Measurements from ENCODE around the gene HSD17B11.
"Not testable (repeated sequence)": the region's sequence is repeated elsewhere in the genome, so short reads cannot be mapped to it uniquely, and the experiment has no call there.

HSD17B11 gene

GRCh38 chr4:87356832-87357526 lies 34.0 kb downstream of the HSD17B11 start:
- no peak for DNase-seq (ENCODE audit: low spot score)

- peak; percentile 12 for DNase-seq (ENCODE audit: low spot score)
Measured at GRCh38 chr4:87354168-87355102, 36.6 kb downstream of the HSD17B11 start.

- peak; percentile 67 for DNase-seq (ENCODE audit: low spot score)
Measured at GRCh38 chr4:87353592-87353991, 37.4 kb downstream of the HSD17B11 start.

GRCh38 chr4:87345139-87345538 lies 45.8 kb downstream of the HSD17B11 start:
- DNase-seq (ENCODE audit: low spot score), result no peak

GRCh38 chr4:87342872-87343271 lies 48.1 kb downstream of the HSD17B11 start:
- no peak for DNase-seq (ENCODE audit: low spot score)

- DNase-seq (ENCODE audit: low spot score), result peak; percentile 36
Measured at GRCh38 chr4:87341954-87342635, 48.9 kb downstream of the HSD17B11 start.

- DNase-seq (ENCODE audit: low spot score), result no peak
Measured at GRCh38 chr4:87339440-87339839, 51.5 kb downstream of the HSD17B11 start.

GRCh38 chr4:87337361-87337760 lies 53.6 kb downstream of the HSD17B11 start:
- DNase-seq (ENCODE audit: low spot score), result no peak

GRCh38 chr4:87333267-87333666 lies 57.7 kb downstream of the HSD17B11 start:
- no peak for DNase-seq (ENCODE audit: low spot score)

- DNase-seq (ENCODE audit: low spot score), result no peak
Measured at GRCh38 chr4:87330761-87331160, 60.2 kb downstream of the HSD17B11 start.

- DNase-seq (ENCODE audit: low spot score), result no peak
Measured at GRCh38 chr4:87327136-87327535, 63.9 kb downstream of the HSD17B11 start.

GRCh38 chr4:87326460-87326859 lies 64.5 kb downstream of the HSD17B11 start:
- no peak for DNase-seq (ENCODE audit: low spot score)

GRCh38 chr4:87322754-87323153 lies 68.2 kb downstream of the HSD17B11 start, which contains the start of gene HSD17B13:
HSD17B13 (minus strand) TSS chr4:87322882; CDS start chr4:87322841, 41 bp downstream.
- no peak for DNase-seq (ENCODE audit: low spot score)

- DNase-seq (ENCODE audit: low spot score), result no peak
Measured at GRCh38 chr4:87321888-87322287, 69.1 kb downstream of the HSD17B11 start.

GRCh38 chr4:87317527-87317926 lies 73.5 kb downstream of the HSD17B11 start:
- no peak for DNase-seq (ENCODE audit: low spot score)

- DNase-seq (ENCODE audit: low spot score), result no peak
Measured at GRCh38 chr4:87316961-87317360, 74.0 kb downstream of the HSD17B11 start.

- DNase-seq (ENCODE audit: low spot score), result not testable (repeated sequence)
Measured at GRCh38 chr4:87315000-87315399, 76.0 kb downstream of the HSD17B11 start.

- DNase-seq (ENCODE audit: low spot score), result no peak
Measured at GRCh38 chr4:87313756-87314155, 77.2 kb downstream of the HSD17B11 start.

- no peak for DNase-seq (ENCODE audit: low spot score)
Measured at GRCh38 chr4:87311684-87312083, 79.3 kb downstream of the HSD17B11 start.

- no peak for DNase-seq (ENCODE audit: low spot score)
Measured at GRCh38 chr4:87310691-87311335, 80.2 kb downstream of the HSD17B11 start.

- DNase-seq (ENCODE audit: low spot score), result peak; percentile 47
Measured at GRCh38 chr4:87309625-87310024, 81.4 kb downstream of the HSD17B11 start.

- DNase-seq (ENCODE audit: low spot score), result no peak
Measured at GRCh38 chr4:87306056-87306455, 84.9 kb downstream of the HSD17B11 start.
